Central memory CD8-positive, alpha-beta T cell (primary cell): ENCODE measurements around the gene FAM20B.
"Not testable (repeated sequence)": the region's sequence is repeated elsewhere in the genome, so short reads cannot be mapped to it uniquely, and the experiment has no call there.

Experiments used
- ATAC-seq: fragments of 150-1000 bp; cut with Tn5 transposase; replicated peaks from 2 replicates; pipeline ENCODE4 v1.10.0; 2022; ENCODE audit warnings: mild to moderate bottlenecking, moderate FRiP score, moderate number of reproducible peaks; ENCODE audit not compliant: poor library complexity, severe bottlenecking; ENCODE audit errors: extremely low read depth
- DNase-seq, 2 donors: peaks; one replicate each; pipeline ENCODE4 v3.0.0; 2021; ENCODE audit warnings: low spot score in 2 of 2
- H3K27ac Mint-ChIP-seq: one replicate; pipeline ENCODE4 v1.8.0; 2022; ENCODE audit warnings: low read depth, mild to moderate bottlenecking, moderate library complexity, mixed read lengths
- H3K27me3 Mint-ChIP-seq: one replicate; pipeline ENCODE4 v1.8.0; 2022; ENCODE audit warnings: mixed read lengths
- H3K36me3 Mint-ChIP-seq: one replicate; pipeline ENCODE4 v1.8.0; 2022; ENCODE audit warnings: mild to moderate bottlenecking, moderate library complexity, mixed read lengths; ENCODE audit not compliant: insufficient read depth
- H3K4me1 Mint-ChIP-seq: one replicate; pipeline ENCODE4 v1.8.0; 2022; ENCODE audit warnings: mixed read lengths
- H3K4me3 Mint-ChIP-seq: one replicate; pipeline ENCODE4 v1.8.0; 2022; ENCODE audit warnings: mild to moderate bottlenecking, moderate library complexity, mixed read lengths
- H3K9me3 Mint-ChIP-seq: one replicate; pipeline ENCODE4 v1.8.0; 2022; ENCODE audit warnings: mixed read lengths

FAM20B gene, protein sequence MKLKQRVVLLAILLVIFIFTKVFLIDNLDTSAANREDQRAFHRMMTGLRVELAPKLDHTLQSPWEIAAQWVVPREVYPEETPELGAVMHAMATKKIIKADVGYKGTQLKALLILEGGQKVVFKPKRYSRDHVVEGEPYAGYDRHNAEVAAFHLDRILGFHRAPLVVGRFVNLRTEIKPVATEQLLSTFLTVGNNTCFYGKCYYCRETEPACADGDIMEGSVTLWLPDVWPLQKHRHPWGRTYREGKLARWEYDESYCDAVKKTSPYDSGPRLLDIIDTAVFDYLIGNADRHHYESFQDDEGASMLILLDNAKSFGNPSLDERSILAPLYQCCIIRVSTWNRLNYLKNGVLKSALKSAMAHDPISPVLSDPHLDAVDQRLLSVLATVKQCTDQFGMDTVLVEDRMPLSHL

DNA sequence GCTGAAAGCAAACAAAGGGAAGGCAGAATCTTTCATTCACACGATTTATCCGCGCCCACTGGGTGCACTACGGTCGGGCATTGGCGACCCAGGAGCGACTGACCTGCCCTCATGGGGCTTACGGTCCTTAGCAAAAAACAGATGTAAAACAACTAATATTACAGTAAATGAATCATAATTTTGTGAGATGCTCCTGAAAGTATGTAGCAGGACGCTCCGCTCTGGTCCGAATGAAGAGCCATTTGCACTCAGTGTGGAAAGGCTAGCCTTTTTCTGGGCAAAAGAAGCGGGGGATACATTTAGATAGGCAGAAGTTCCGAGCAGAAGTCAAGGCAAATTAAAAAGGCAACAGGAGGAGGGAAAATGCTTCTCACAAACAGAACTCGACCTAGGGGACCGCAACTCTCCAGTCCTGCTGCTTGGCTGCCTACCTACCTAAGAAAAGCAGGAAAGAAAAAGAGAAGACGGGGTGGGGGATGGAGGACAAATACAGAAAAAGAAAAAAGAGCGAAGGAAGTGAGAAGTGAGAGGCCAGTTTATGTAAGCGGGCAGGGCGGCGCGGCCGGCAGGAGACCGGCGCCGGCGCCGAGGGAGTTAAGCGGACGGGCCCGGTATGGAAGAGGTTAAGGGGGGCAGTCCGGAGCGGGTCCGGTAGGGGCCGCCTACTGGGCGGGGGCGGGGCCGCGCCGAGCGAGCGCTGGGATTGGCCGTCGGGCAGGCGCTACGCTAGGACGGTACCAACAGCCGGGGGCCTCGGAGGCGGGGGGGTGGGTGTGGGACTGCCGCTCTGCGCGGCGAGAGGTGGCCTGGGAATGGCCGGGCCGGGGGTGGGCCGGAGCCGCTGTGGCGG, at the start of gene FAM20B:
Gene FAM20B, plus strand, starts transcription at position 770 of the 850 bp plus-strand sequence. CDS start 17,954 bp downstream, outside the sequence.
- H3K36me3 Mint-ChIP-seq, result peaks cover 8% of the 10 kb centered on the region
- H3K9me3 Mint-ChIP-seq, result no peaks in the 10 kb centered on the region
- peaks cover 42% of the 10 kb centered on the region for H3K4me1 Mint-ChIP-seq
- DNase-seq, result peak; percentile 76
- peak within 1 kb of the TSS; percentile 89 for H3K4me3 Mint-ChIP-seq
- H3K27ac Mint-ChIP-seq, result peak within 1 kb of the TSS; percentile 91
- H3K27me3 Mint-ChIP-seq, result peaks cover 3% of the 10 kb centered on the region
- ATAC-seq, result peak; percentile 85

DNA sequence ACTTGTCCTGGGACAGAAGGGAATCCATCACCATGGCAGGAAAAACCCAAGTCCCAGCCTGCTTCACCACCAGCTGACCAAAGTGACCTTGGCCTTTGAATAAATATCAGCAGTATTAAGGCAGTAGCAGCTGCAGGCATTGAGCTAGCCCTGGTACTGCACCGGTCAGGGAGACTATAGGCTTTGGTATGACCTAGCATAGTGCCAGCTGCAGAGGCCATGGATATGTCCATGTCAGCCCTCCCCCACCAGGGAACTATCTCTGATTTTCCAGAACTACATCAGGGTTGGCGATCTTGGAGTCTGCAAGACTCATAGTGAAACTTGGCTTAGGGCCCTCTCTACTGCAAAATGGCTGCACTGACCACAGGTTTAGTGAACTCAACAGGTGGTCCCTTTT, 49.2 kb upstream of the FAM20B start:
- H3K4me1 Mint-ChIP-seq, result peaks cover 14% of the 10 kb centered on the region
- H3K36me3 Mint-ChIP-seq, result peaks cover 3% of the 10 kb centered on the region
- H3K9me3 Mint-ChIP-seq, result peaks cover 10% of the 10 kb centered on the region
- no peak for ATAC-seq
- no peak overlapping the region for H3K4me3 Mint-ChIP-seq
- no peak for DNase-seq
- no peak overlapping the region for H3K27ac Mint-ChIP-seq
- H3K27me3 Mint-ChIP-seq, result peaks cover 22% of the 10 kb centered on the region

DNA sequence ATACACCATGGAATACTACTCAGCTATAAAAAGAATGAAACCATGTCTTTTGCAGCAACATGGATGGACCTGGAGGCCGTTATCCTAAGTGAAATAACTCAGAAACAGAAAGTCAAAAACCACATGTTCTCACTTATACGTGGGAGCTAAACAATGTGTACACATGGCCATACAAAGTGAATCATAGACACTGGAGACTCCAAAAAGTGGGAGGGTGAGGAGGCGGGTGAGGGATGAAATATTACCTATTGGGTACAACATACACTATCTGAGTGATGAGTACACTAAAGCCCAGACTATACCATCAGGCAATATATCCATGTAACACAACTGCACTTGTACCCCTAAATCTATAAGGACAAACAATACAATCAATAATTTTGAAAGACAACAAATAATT, 39.5 kb upstream of the FAM20B start:
- Mint-ChIP-seq H3K4me1 (peaks cover 5% of the 10 kb centered on the region), H3K9me3 (no peaks in the 10 kb centered on the region), H3K27ac (no peak overlapping the region), H3K36me3 (no peaks in the 10 kb centered on the region), H3K4me3 (no peak overlapping the region), H3K27me3 (no peaks in the 10 kb centered on the region)
- ATAC-seq (no peak), DNase-seq (no peak)

DNA sequence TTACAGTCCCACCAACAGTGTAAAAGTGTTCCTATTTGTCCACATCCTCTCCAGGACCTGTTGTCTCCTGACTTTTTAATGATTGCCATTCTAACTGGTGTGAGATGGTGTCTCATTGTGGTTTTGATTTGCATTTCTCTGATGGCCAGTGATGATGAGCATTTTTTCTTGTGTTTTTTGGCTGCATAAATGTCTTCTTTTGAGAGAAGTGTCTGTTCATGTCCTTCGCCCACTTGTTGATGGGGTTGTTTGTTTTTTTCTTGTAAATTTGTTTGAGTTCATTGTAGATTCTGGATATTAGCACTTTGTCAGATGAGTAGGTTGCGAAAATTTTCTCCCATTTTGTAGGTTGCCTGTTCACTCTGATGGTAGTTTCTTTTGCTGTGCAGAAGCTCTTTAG, 37.5 kb upstream of the FAM20B start:
- not testable (repeated sequence) for DNase-seq, H3K4me1 Mint-ChIP-seq, H3K9me3 Mint-ChIP-seq, ATAC-seq, H3K27ac Mint-ChIP-seq, H3K4me3 Mint-ChIP-seq, H3K27me3 Mint-ChIP-seq, H3K36me3 Mint-ChIP-seq

DNA sequence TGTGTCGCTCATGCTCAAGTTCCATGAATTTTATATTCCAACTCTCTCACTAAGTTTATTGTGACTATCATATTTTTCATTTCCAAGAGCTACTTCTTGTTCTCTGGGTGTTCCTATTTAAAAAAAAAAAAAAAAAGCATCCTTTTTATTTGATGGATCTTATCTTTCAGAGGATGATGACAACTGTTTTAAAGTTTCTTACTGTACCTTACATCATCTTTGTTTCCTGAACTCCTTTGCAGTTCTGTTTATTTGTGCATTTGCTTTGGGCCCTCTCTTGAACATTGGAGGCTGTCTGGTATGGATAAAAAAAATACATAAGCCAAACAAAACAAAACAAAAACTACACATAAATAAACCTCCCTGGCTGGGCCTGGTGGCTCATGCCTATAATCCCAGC, 32.1 kb upstream of the FAM20B start:
- no peak overlapping the region for H3K27ac Mint-ChIP-seq
- no peak overlapping the region for H3K4me3 Mint-ChIP-seq

DNA sequence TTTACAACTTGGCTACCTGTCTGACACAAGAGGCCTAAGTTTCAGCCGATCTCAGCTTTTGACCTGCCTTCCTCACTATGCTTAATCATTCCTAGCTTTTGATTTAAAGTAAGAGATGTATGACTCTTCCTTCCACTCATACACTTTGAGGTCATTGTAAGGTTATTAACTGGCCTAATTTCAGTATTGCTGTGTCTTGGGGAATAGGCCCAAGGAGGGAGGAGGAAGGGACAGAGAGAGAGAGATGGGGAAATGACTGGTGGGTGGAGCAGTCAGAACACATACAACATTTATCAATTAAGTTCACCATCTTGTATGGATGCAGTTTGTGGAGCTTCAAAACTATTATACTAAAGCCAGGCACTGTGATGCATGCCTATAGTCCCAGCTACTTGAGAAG, 28.3 kb upstream of the FAM20B start:
- ATAC-seq (no peak), DNase-seq (no peak)
- Mint-ChIP-seq H3K27me3 (no peaks in the 10 kb centered on the region), H3K36me3 (peaks cover 2% of the 10 kb centered on the region), H3K9me3 (no peaks in the 10 kb centered on the region), H3K4me3 (no peak overlapping the region), H3K27ac (no peak overlapping the region), H3K4me1 (no peaks in the 10 kb centered on the region)

More for the DNA sequence above, 32.1 kb upstream of the FAM20B start:
- H3K27me3 Mint-ChIP-seq, result no peaks in the 10 kb centered on the region
- H3K9me3 Mint-ChIP-seq, result no peaks in the 10 kb centered on the region
- ATAC-seq, result no peak
- no peaks in the 10 kb centered on the region for H3K36me3 Mint-ChIP-seq
- DNase-seq, result no peak
- no peaks in the 10 kb centered on the region for H3K4me1 Mint-ChIP-seq

DNA sequence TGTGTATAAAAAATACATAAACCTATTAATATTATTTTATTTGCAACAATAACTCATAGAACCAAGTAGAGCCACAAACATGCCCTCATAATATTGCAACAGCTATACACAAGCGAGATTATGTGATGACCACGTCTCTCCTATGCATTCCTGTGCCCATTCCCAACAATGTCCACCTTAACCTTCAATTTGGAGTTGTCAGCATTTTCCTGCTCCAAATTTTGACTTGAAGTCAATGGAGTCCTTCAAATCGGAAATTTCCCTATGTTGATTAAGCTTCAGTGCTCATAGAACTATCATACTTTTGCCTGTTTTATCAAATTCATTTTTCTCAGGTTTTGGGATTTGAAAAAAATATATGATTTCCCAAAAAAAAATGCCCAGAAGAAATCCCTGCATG, 27.4 kb upstream of the FAM20B start:
- no peak for ATAC-seq
- Mint-ChIP-seq H3K9me3 (no peaks in the 10 kb centered on the region), H3K27ac (no peak overlapping the region), H3K4me3 (no peak overlapping the region), H3K27me3 (no peaks in the 10 kb centered on the region), H3K36me3 (peaks cover 2% of the 10 kb centered on the region), H3K4me1 (peaks cover 7% of the 10 kb centered on the region)
- no peak for DNase-seq

DNA sequence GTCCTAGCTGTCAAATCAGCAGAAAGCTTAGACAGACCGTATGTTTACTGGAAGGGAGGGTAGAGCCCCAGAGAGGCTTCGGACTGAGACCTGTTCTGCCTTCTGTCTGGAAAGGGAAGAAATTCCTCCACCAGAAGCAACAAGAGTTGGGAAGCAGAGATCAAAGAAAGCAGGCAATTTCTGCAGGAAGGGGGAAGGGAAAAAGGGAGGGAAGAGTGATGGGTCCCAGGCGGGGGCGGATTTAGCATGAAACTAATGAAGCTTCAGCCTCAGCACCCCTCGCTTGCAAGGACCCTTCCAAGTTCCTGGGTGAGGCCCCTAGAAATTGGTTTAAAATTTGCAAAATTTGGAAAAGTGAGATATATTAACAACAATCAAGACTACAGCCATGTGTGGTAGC, 26.6 kb upstream of the FAM20B start:
- Mint-ChIP-seq H3K27ac (no peak overlapping the region), H3K36me3 (peaks cover 2% of the 10 kb centered on the region), H3K9me3 (no peaks in the 10 kb centered on the region), H3K27me3 (no peaks in the 10 kb centered on the region), H3K4me3 (no peak overlapping the region), H3K4me1 (peaks cover 12% of the 10 kb centered on the region)
- DNase-seq (no peak), ATAC-seq (no peak)

DNA sequence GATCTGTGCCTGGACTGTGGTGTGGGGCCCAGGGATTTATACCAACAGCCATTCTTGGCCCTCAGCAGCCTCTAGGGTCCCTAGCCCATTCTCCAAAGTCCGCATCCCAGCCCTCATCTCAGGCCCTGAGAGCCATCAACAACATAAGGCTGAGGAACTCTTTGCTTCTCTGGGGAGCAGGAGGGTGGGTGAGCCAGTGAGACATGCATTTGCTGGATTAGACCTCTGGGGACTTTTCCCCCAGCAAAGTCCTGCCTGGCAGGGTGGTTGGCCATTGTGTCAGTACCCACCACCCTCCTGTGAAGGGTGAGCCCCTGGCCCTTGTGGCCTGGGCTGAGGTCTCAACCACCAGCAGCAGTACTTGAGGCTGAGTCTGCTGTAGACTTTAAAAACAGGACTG, 24.2 kb upstream of the FAM20B start:
- Mint-ChIP-seq H3K4me1 (peaks cover 22% of the 10 kb centered on the region), H3K9me3 (no peaks in the 10 kb centered on the region), H3K4me3 (no peak overlapping the region), H3K27ac (no peak overlapping the region), H3K27me3 (no peaks in the 10 kb centered on the region), H3K36me3 (peaks cover 2% of the 10 kb centered on the region)
- DNase-seq (no peak), ATAC-seq (no peak)

DNA sequence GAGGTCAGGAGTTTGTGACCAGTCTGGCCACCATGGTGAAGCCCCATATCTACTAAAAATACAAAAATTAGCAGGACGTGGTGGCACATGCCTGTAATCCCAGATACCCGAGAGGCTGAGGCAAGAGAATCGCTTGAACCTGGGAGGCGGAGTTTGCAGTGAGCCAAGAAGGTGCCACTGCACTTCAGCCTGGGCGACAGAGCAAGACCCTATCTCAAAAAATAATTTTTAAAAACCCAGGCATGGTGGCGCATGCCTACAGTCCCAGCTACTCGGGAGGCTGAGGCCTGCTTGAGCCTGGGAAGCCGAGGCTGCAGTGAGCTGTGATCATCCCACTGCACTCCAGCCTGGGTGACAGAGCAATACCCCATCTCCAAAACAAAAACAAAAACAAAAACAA, 23.6 kb upstream of the FAM20B start:
- H3K27ac Mint-ChIP-seq, ATAC-seq, DNase-seq, H3K36me3 Mint-ChIP-seq, H3K9me3 Mint-ChIP-seq, H3K27me3 Mint-ChIP-seq, H3K4me3 Mint-ChIP-seq: not testable (repeated sequence)
- H3K4me1 Mint-ChIP-seq, result peaks cover 22% of the 10 kb centered on the region

DNA sequence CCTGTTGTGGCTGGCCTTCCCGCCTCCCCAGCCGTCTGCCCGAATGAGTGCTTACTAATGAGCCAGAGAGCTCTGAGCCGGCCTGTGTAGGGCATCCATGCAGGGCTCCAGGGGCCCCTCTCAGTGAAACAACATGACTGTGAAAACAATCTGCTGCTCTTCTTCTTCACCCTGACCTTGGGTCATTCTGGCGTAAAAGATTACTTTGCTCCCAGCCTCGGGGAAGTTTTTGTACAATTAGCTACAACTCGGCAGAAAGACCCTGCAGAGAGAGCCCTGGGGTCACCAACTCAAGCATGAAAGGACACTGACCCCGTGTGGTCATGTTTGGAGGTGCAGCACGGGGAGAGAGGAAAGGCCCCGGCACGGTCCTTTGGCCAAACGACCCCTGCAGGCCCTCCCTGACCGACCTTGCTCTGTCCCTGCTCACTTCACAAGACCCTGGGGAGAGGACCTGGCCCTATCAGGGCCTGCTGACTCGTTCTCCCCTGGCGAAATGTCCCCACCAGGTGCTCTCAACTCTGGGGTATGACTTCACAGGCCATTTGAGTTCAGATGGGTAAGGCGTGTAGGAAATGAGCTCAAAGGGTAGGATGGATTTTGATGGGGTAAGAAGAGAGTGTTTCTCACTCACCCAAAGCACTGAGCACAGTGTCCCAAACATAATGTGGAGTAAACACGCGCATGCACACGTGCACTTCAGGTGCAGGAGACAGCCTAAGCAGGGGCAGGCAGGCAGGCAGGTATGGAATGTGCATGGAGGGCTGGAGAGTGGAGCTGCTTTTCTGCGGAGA, 22.9 kb upstream of the FAM20B start:
- peak overlapping the region; percentile 67 for H3K27ac Mint-ChIP-seq
- peak; percentile 40 to 60 for DNase-seq

DNA sequence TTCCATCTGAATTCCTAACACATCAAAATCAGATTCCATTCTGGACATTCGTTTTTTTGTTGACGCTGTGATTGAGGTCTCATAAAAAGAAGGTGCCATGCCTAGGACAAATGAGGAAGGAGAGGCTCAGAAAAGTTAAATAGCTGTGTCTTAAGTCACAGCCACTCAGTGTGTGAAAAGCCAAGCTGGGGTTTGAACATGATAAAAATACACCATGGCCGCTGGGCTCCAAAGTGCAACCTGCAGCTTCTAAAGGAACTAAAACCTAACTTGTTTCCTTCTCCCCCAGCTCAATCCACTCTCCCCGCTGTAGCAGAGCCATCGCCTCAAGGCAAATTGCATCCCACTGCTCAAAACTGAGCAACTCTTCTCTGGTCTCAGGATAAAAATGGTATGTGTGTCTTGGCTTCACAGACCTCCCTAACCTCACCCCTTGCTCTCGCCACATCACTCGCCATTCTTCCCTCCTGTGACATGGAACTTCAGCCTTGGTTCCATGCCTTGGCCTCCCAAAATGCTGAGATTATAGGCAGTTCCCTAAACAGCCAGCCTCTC, 22.1 kb upstream of the FAM20B start:
- H3K27ac Mint-ChIP-seq, result peak overlapping the region; percentile 90
- ATAC-seq, result no peak

More for the DNA sequence above, 22.9 kb upstream of the FAM20B start:
- peak overlapping the region; percentile 19 for H3K4me3 Mint-ChIP-seq
- H3K4me1 Mint-ChIP-seq, result peaks cover 22% of the 10 kb centered on the region
- H3K9me3 Mint-ChIP-seq, result no peaks in the 10 kb centered on the region
- no peaks in the 10 kb centered on the region for H3K27me3 Mint-ChIP-seq
- ATAC-seq, result peak; percentile 38
- H3K36me3 Mint-ChIP-seq, result peaks cover 2% of the 10 kb centered on the region

More for the DNA sequence above, 22.1 kb upstream of the FAM20B start:
- H3K4me1 Mint-ChIP-seq, result peaks cover 22% of the 10 kb centered on the region
- H3K9me3 Mint-ChIP-seq, result no peaks in the 10 kb centered on the region
- DNase-seq, result no peak
- peaks cover 2% of the 10 kb centered on the region for H3K36me3 Mint-ChIP-seq
- H3K4me3 Mint-ChIP-seq, result peak overlapping the region; percentile 23
- no peaks in the 10 kb centered on the region for H3K27me3 Mint-ChIP-seq
